Measurements from ENCODE around the gene PCF11. TPM values are rescaled to one million over a fixed set of nuclear protein-coding genes. Genes with fewer than 3 reads are reported as not detected.

The PCF11 gene
- total RNA-seq, 6 donors from 2014 or later, result 51.2 to 117 (median 58.5) TPM

- H3K36me3 ChIP-seq, result peaks cover 0 to 16% (median 3%) of the 10 kb centered on the region in 4 donors
- H3K27ac ChIP-seq, result peak overlapping the region; percentile 6 to 100 (median 53)
- 13 to 20% methylated on average over 6 of the region's 6 CpGs for WGBS, 2 donors
- H3K4me1 ChIP-seq, result peaks cover 32 to 52% (median 35%) of the 10 kb centered on the region in 4 donors
- H3K9me3 ChIP-seq, result no peaks in the 10 kb centered on the region
- DNase-seq (peak in 1 of 2 donors; percentile 53), ATAC-seq (ENCODE audit: low FRiP score in 2 of 2) (no peak)
- no peaks in the 10 kb centered on the region for H3K27me3 ChIP-seq
- peak overlapping the region; percentile 72 to 90 (median 90) for H3K4me3 ChIP-seq
- TF ChIP-seq CTCF (IDR thresholded peaks at IDR 0.05) (no peak), POLR2A (IDR thresholded peaks at IDR 0.05) (no peak), EP300 (IDR thresholded peaks at IDR 0.05) (no peak)
These were observed 3.3 kb downstream of the PCF11 start for GRCh38 chr11:83159902-83160865.

GRCh38 chr11:83161610-83162199 is 4.8 kb downstream of the PCF11 start:
- Histone ChIP-seq H3K36me3 (peaks cover 0 to 32% (median 13%) of the 10 kb centered on the region in 4 donors), H3K9me3 (no peaks in the 10 kb centered on the region), H3K27me3 (no peaks in the 10 kb centered on the region), H3K4me3 (peak overlapping the region in 1 of 4 donors; percentile 90), H3K4me1 (peaks cover 29 to 44% (median 35%) of the 10 kb centered on the region in 4 donors), H3K27ac (peak overlapping the region in 2 of 4 donors; percentile 49 to 99)
- TF ChIP-seq CTCF (IDR thresholded peaks at IDR 0.05), result no peak
- no peak for TF ChIP-seq POLR2AphosphoS5 (IDR thresholded peaks at IDR 0.05)
- TF ChIP-seq EP300 (IDR thresholded peaks at IDR 0.05), result no peak
- peak in 1 of 4 donors; percentile 9 for TF ChIP-seq POLR2A (IDR thresholded peaks at IDR 0.05)
- ATAC-seq (ENCODE audit: low FRiP score in 2 of 2), result no peak
- DNase-seq, result no peak
- WGBS, 2 donors, result 14 to 24% methylated on average over 1 of the region's 1 CpG

- H3K27ac ChIP-seq, result peak overlapping the region in 2 of 4 donors; percentile 49 to 99
- peak overlapping the region in 2 of 4 donors; percentile 5 to 90 for H3K4me3 ChIP-seq
- H3K4me1 ChIP-seq, result peaks cover 29 to 44% (median 35%) of the 10 kb centered on the region in 4 donors
- peaks cover 0 to 38% (median 18%) of the 10 kb centered on the region in 4 donors for H3K36me3 ChIP-seq
- WGBS, 2 donors, result 62 to 68% methylated on average over 2 of the region's 2 CpGs
- TF ChIP-seq EP300 (IDR thresholded peaks at IDR 0.05) (no peak), POLR2A (IDR thresholded peaks at IDR 0.05) (no peak), POLR2AphosphoS5 (IDR thresholded peaks at IDR 0.05) (no peak), CTCF (IDR thresholded peaks at IDR 0.05) (no peak)
- H3K9me3 ChIP-seq, result no peaks in the 10 kb centered on the region
- no peaks in the 10 kb centered on the region for H3K27me3 ChIP-seq
- no peak for DNase-seq
- ATAC-seq (ENCODE audit: low FRiP score in 2 of 2), result no peak
These were observed 5.4 kb downstream of the PCF11 start for GRCh38 chr11:83162377-83162776.

- TF ChIP-seq POLR2AphosphoS5 (IDR thresholded peaks at IDR 0.05), result no peak
- TF ChIP-seq POLR2A (IDR thresholded peaks at IDR 0.05), result no peak
- TF ChIP-seq CTCF (IDR thresholded peaks at IDR 0.05), result no peak
- TF ChIP-seq EP300 (IDR thresholded peaks at IDR 0.05), result no peak
- Histone ChIP-seq H3K27me3 (no peaks in the 10 kb centered on the region), H3K4me3 (no peak overlapping the region), H3K36me3 (peaks cover 19 to 73% (median 46%) of the 10 kb centered on the region in 4 donors), H3K4me1 (peaks cover 36 to 52% (median 42%) of the 10 kb centered on the region in 4 donors), H3K27ac (no peak overlapping the region), H3K9me3 (no peaks in the 10 kb centered on the region)
- DNase-seq (no peak), ATAC-seq (ENCODE audit: low FRiP score in 2 of 2) (no peak)
- WGBS, 2 donors, result 96% methylated on average over 11 of the region's 11 CpGs
These were observed 9.4 kb downstream of the PCF11 start for GRCh38 chr11:83166193-83166866.

All from upper lobe of left lung (tissue), 6 donors.